ENCODE measurements around the gene FASTKD3.
"Not testable (repeated sequence)": the region's sequence is repeated elsewhere in the genome, so short reads cannot be mapped to it uniquely, and the experiment has no call there.

Gene FASTKD3

GRCh38 chr5:7868773-7869473 is at the start of gene FASTKD3, which contains the start of gene MTRR:
FASTKD3 (minus strand) TSS chr5:7869031; CDS start chr5:7868083, 948 bp downstream.
MTRR (plus strand) TSS chr5:7869148; CDS start chr5:7870795, 1,647 bp downstream.
- peak; percentile 82 for DNase-seq

GRCh38 chr5:7917130-7918123 is 48.6 kb upstream of the FASTKD3 start:
- no peak for DNase-seq

- no peak for DNase-seq
These were observed 47.5 kb upstream of the FASTKD3 start for GRCh38 chr5:7916171-7916804.

GRCh38 chr5:7911429-7911771 is 42.6 kb upstream of the FASTKD3 start:
- not testable (repeated sequence) for DNase-seq

GRCh38 chr5:7910738-7911428 is 42.1 kb upstream of the FASTKD3 start:
- DNase-seq = no peak

- DNase-seq = no peak
These were observed 39.5 kb upstream of the FASTKD3 start for GRCh38 chr5:7908317-7908716.

- DNase-seq = no peak
These were observed 38.8 kb upstream of the FASTKD3 start for GRCh38 chr5:7907612-7908011.

GRCh38 chr5:7904170-7904569 is 35.3 kb upstream of the FASTKD3 start:
- no peak for DNase-seq

GRCh38 chr5:7902666-7903625 is 34.1 kb upstream of the FASTKD3 start:
- no peak for DNase-seq

GRCh38 chr5:7902201-7902600 is 33.4 kb upstream of the FASTKD3 start:
- no peak for DNase-seq

- peak; percentile 43 for DNase-seq
These were observed 28.3 kb upstream of the FASTKD3 start for GRCh38 chr5:7897014-7897600.

GRCh38 chr5:7894860-7895259 is 26.0 kb upstream of the FASTKD3 start:
- DNase-seq = no peak

GRCh38 chr5:7894439-7894838 is 25.6 kb upstream of the FASTKD3 start:
- DNase-seq = no peak

- no peak for DNase-seq
These were observed 20.1 kb upstream of the FASTKD3 start for GRCh38 chr5:7888901-7889300.

GRCh38 chr5:7886849-7887475 is 18.1 kb upstream of the FASTKD3 start:
- DNase-seq = no peak

- DNase-seq = no peak
These were observed 15.8 kb upstream of the FASTKD3 start for GRCh38 chr5:7884491-7885267.

- no peak for DNase-seq
These were observed 14.1 kb upstream of the FASTKD3 start for GRCh38 chr5:7882926-7883325.

- DNase-seq = no peak
These were observed 13.0 kb upstream of the FASTKD3 start for GRCh38 chr5:7881816-7882215.

GRCh38 chr5:7881091-7881490 is 12.3 kb upstream of the FASTKD3 start:
- DNase-seq = no peak

GRCh38 chr5:7878381-7878873 is 9.6 kb upstream of the FASTKD3 start:
- no peak for DNase-seq

All from SHP77 treated with DMSO at 0.1 percent for 48 hours (cell line).